HL-60/S4 (cell line): ENCODE results near the gene ALK.

ENCODE experiments used
- in situ Hi-C: fragments of 300-500 bp; cut with MboI; formaldehyde crosslinking; loops from 2 replicates; pipeline ENCODE4 v1.14.3; 2022; ENCODE audit warnings: low sequenced_read_pairs

Gene ALK

GRCh38 chr2:29583548-29584156 lies 337.7 kb downstream of the ALK start:
- in situ Hi-C loops, result no loop called here

DNA sequence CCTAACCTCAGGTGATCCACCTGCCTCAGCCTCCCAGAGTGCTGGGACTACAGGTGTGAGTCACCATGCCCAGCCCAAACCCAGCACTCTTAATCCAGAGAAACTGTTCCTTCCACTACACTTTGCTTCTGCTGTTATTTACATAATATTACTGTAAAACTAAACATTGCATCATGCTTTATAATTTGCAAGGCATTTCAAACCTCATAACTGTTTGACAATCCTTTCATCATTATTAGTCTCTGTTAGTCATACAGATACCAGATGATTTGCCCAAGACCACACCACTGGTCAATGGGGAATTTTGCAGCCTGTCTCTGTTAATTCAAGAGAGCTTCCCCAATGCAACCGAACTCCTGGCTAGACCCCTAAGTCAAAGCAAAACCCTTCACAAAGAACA lies 338.3 kb downstream of the ALK start:
- in situ Hi-C loops, result no loop called here

GRCh38 chr2:29582062-29582461 lies 339.3 kb downstream of the ALK start:
- in situ Hi-C loops, result no loop called here

- in situ Hi-C loops, result no loop called here
These were observed 341.2 kb downstream of the ALK start for GRCh38 chr2:29580223-29580622.

- in situ Hi-C loops, result no loop called here
These were observed 341.8 kb downstream of the ALK start for GRCh38 chr2:29579495-29580169.

GRCh38 chr2:29578084-29578598 lies 343.2 kb downstream of the ALK start:
- in situ Hi-C loops, result no loop called here

DNA sequence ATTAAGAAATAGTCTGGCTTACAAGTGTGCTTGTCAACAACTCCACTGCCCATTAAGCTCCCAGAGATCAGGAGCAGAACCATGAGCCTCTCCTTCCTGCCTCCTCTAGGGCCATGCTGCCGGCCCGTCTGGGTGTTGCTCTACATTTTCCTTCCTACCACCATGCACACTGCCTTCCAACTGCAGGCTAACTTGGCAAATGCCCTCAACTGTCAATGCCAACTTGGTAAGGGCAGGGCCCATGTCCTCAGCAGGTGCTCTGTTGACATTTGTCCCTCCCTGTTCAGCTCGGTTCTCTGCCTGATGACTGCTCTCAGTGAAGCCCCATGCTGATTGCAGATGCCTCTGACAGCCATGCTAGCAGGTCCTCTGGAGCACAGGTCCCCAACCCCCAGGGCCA lies 345.2 kb downstream of the ALK start:
- in situ Hi-C loops, result no loop called here

DNA sequence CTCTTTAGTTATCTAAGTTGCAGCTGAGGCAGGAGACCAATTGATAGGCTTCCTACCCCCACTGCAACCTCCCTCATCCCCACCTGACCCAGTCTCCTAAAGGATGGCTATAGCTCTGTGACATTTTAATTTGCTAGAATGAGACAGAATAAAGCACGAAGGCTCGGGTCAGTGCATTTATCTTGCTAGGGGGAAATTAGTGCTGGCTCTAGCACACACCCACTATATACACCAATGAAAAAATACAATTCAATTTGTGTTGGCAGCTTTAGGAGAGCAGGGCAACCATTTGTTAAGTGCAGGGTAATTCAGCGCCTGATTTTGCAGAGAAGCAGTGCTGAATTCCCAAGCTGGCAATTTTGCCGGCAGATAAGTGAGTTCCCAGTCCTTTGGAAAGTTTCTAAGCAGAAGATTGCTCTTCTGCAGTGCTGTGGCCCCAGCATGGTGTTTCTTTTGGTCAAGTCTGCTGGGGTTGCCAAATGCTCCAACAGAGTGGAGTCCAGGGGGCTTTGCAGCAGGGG lies 346.0 kb downstream of the ALK start:
- in situ Hi-C loops, result no loop called here

- in situ Hi-C loops, result no loop called here
These were observed 347.8 kb downstream of the ALK start for GRCh38 chr2:29573612-29574011.

DNA sequence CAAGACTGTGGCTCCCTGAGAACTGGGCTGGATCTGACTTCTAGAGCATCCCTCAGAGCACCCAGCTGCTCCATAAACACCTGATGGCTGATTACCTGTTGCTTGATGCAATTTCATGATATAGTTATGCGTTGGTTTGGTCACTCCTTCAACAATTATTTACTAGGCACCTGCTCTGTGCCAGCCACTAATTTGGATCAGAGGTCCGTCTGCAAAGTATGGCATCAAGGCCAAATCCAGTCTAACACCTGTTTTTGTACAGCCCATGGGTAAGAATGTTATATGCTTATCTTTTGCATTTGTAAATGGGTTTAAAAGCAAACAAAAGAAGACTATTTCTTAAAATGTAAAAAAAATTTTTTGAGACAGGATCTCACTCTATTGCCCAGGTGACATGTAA lies 348.2 kb downstream of the ALK start:
- in situ Hi-C loops, result no loop called here

GRCh38 chr2:29570539-29570938 lies 350.8 kb downstream of the ALK start:
- in situ Hi-C loops, result no loop called here

GRCh38 chr2:29567906-29568520 lies 353.4 kb downstream of the ALK start:
- in situ Hi-C loops, result no loop called here

DNA sequence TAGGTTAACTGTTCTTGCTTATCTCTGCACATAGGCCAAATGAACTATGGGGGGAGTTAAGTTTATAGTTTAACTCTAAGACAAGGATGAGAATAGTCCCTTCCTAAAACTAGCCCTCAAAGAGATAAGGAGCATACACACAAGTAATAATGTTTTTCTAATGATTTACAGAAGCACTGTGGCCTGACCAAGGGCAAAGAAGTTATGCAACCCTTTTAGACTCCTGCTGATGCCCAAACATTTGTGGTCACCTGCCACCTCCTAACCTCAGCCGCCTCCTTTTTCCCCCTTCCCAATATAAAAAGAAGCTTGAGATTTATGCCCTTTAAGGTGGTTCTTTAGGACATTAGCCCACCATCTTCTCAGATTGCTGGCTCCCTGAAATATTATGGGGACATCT lies 357.7 kb downstream of the ALK start:
- in situ Hi-C loops, result no loop called here

DNA sequence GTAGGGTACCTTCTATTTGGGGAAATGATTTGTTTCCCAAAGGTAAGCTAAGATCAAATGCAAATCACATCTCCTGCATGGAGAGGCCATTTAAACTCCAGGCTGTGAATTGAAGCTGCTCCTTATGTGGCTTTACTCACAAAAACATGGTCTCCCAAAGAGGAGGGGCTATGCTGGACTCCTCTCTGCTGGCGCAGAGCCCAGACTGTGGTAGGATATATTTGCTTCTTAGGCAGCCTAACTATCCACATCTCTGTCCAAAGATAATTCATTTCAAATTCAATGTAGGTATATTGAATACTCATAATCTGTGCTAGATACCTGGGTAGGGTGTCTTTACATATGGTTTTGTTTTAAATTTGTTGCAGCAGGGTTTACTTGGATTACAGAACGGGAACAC lies 358.5 kb downstream of the ALK start:
- in situ Hi-C loops, result no loop called here

- in situ Hi-C loops, result no loop called here
These were observed 359.1 kb downstream of the ALK start for GRCh38 chr2:29562319-29562718.

DNA sequence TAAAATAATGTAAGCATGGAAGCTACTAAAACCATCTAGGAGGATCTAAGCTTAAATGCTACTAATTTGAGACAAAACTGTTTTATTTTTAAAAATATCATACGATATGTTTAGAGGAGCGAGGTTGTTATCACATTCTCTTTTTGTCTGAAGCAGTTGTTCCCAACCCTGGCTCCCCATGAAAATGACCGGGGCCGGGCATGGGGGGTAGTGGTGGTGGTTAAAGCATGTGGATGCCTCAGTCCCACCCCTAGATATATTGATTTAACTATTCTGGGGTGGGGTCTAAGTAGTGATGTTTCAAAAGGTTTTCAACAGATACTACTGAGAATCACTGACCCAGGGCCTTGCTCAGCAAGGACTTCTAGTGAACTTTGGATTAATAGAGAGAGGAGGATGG lies 359.8 kb downstream of the ALK start:
- in situ Hi-C loops, result no loop called here

DNA sequence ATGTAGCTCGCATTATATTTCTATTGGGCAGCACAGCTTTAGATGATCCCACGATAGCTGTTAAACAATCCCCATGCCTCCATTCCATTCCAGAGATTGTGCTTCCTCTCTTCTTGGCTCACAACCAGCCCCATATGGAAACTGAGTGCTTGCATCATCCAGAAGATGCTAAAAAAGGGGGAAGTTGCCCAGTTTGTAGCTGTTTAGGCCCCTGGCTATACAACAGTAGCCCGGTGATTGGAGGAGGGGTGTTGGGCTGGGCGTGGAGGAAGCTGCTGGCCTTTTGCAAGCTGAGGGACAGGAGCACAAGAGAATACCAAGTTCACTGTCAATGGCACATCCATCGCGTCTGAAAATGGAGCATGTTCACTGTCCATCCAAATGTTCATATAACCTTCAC lies 360.2 kb downstream of the ALK start:
- in situ Hi-C loops, result no loop called here

DNA sequence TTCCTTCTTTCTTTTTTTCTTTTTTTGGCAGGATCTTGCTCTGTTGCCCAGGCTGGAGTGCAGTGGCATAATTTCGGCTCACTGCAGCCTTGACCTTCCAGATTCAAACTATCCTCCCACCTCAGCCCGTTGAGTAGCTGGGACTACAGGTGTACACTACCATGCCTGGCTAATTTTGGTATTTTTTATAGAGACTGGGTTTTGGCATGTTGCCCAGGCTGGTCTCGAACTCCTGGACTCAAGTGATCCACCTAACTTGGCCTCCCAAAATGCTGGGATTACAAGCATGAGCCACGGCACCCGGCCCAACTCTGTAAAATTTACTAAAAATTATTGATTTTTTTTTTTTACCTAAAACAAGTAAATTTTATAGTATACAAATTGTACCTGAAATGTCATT lies 360.8 kb downstream of the ALK start:
- in situ Hi-C loops, result no loop called here

GRCh38 chr2:29560030-29560429 lies 361.4 kb downstream of the ALK start:
- in situ Hi-C loops, result no loop called here

GRCh38 chr2:29559578-29559977 lies 361.8 kb downstream of the ALK start:
- in situ Hi-C loops, result no loop called here

DNA sequence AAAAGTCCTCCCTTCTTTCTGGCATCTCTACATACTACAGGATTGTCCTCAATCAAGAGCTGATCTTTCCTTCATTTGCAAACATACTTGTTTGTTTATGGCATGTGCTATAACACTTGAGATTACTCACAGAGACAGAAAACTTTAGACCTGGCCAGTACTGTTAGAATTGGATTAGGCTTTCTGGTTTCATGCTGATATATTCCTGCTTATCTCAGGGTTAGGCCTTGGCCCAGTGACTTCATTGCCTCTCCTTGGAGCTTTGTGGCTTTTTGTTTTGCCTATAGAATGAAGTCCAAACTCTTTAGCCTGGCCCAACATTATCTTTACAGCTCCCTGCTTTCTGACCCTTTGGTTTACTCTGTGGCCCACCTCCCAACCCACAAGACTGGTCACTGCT lies 363.3 kb downstream of the ALK start:
- in situ Hi-C loops, result no loop called here

DNA sequence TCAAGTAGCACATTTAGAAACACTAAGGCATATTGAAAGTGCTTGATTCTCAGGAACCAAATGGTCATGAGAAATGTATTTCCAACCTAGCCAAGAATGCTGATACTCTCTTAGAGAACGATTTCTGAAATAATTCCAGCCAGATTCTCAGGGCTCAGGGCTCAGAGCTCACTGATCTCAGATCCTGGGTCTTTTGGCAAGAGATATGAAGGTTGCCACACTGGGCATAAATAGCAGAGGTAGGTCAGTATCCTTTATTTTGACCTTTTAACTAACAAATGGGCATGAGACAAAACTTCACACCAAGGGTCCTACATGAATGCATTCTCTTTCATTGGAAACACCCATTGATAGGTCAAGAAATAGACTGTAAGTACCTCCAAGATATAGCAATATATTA lies 364.1 kb downstream of the ALK start:
- in situ Hi-C loops, result no loop called here
